Measurements from ENCODE around the gene LRCH1. TPM values are rescaled to one million over a fixed set of nuclear protein-coding genes. Genes with fewer than 3 reads are reported as not detected.
"Not testable (repeated sequence)": the region's sequence is repeated elsewhere in the genome, so short reads cannot be mapped to it uniquely, and the experiment has no call there.

LRCH1 gene
- total RNA-seq, 1 donor from 2014 or later = 19.3 TPM

DNA sequence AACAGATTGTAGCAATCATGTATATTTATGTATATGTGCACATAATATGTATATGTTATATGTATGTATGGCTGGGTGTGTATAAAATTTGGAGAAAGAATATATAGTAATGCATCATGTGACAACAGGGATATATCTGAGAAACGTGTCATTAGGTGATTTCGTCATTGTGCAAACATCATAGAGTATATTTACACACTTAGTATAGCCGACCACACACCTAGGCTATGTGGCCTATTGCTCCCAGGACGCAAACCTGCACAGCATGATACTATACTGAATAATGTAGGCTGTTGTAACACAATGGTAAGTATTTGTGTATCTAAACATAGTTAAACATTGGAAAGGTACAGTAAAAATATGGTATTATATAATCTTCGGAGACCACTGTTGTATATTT is 200.2 kb downstream of the LRCH1 start:
- intact Hi-C loops (cut with DNase I) = no loop called here
- no peak for DNase-seq (ENCODE audit: low spot score)

DNA sequence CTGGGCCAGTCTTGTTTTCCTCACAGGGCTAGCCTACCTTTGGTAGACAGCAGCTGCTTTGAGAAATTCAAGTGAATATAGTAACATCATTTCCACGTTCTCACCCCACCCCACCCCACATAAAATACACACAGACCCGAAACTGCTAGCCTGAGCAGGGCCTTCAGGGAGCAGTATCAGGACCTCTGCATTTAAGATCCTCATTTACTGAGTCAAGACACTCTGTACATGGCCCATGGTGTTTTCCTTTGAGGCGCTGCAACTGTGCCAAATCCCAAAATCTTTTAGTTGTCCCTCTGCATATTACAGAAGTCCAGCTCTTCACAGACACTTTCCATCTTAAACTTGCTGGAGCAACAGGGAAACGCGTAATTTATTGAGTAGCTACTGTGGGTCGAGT is 200.9 kb downstream of the LRCH1 start:
- no peak for DNase-seq (ENCODE audit: low spot score)
- intact Hi-C loops (cut with DNase I) = no loop called here

DNA sequence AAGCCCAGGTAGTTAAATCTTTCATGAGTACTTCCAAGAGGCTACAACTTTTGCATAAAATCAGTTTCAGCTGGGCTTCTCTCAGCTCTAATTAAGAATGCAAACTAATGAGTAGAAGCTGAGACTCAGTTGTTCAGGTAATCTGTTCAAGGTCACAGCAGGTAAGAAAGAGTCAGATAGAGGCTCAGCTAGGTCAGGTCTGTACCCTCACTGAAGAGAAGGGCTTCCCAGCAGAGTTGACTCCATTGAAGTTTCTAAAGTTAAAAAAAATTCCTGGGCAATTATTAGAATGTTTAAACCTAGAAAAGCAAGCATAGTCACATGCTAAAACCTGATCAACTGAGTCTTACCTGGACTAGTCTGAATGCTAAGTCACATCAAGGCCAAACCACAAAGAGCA is 201.8 kb downstream of the LRCH1 start:
- DNase-seq (ENCODE audit: low spot score) = no peak
- intact Hi-C loops (cut with DNase I) = no loop called here

GRCh38 chr13:46755508-46755907 is 202.5 kb downstream of the LRCH1 start:
- DNase-seq (ENCODE audit: low spot score); intact Hi-C loops (cut with DNase I): not testable (repeated sequence)

GRCh38 chr13:46756977-46757376 is 204.0 kb downstream of the LRCH1 start:
- DNase-seq (ENCODE audit: low spot score) = no peak
- intact Hi-C loops (cut with DNase I) = no loop called here

- intact Hi-C loops (cut with DNase I) = no loop called here
- no peak for DNase-seq (ENCODE audit: low spot score)
These were observed 204.7 kb downstream of the LRCH1 start for GRCh38 chr13:46757640-46758039.

DNA sequence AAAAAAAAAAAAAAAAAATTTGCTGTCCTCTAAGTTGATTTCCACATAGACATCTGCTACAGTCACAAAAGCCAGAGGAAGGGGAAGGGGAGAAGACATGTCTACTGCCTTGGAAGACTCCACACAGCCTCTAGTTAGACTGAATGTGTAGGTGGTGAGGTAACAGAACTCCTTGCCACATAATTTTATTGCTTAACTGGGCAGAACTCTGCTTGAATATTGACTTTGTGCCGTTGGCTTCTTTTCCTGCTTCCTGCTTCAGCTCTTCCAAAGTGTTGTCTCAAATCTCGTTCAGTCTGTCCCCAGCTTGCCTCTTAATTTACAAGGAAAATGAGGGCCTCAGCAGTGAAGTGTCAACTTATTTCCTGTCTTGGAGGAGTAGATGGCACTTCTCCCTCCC is 206.9 kb downstream of the LRCH1 start:
- intact Hi-C loops (cut with DNase I) = no loop called here

GRCh38 chr13:46761174-46761573 is 208.2 kb downstream of the LRCH1 start:
- intact Hi-C loops (cut with DNase I) = no loop called here
- DNase-seq (ENCODE audit: low spot score) = no peak

More for the DNA sequence above, 206.9 kb downstream of the LRCH1 start:
- DNase-seq (ENCODE audit: low spot score) = no peak

DNA sequence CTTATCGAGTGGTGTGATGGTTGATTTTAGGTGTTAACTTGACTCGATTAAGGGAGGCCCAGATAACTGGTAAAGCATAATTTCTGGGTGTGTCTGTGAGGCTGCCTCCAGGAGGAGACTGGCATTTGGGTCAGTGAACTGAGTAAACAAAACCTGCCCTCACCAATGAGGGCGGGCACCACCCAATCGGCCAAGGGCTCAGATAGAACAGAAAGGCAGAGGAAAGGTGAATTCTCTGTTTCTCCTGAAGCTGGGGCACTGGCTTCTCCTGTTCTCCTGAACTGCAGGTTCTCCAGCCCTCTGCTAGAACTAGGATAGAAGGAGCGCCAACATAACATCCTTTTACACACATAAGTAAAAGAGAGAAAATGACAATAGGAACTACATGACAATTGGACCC is 208.9 kb downstream of the LRCH1 start:
- intact Hi-C loops (cut with DNase I) = no loop called here
- DNase-seq (ENCODE audit: low spot score) = no peak

DNA sequence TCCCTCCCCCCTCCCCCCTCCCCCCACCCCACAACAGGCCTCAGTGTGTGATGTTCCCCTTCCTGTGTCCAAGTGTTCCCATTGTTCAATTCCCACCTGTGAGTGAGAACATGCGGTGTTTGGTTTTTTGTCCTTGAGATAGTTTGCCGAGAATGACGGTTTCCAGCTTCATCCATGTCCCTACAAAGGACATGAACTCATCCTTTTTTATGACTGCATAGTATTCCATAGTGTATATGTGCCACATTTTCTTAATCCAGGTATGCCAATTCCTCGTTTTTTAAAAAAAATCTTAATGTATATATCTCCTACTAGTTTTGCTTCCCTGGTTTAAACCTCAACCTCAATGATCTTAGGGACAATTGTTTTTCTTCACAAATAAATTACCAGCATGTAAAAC is 217.0 kb downstream of the LRCH1 start:
- intact Hi-C loops (cut with DNase I) = not testable (repeated sequence)

GRCh38 chr13:46771693-46772092 is 218.7 kb downstream of the LRCH1 start:
- no peak for DNase-seq (ENCODE audit: low spot score)
- intact Hi-C loops (cut with DNase I) = no loop called here

More for the DNA sequence above, 217.0 kb downstream of the LRCH1 start:
- not testable (repeated sequence) for DNase-seq (ENCODE audit: low spot score)

- no peak for DNase-seq (ENCODE audit: low spot score)
- intact Hi-C loops (cut with DNase I) = no loop called here
These were observed 220.6 kb downstream of the LRCH1 start for GRCh38 chr13:46773541-46773940.

- intact Hi-C loops (cut with DNase I) = no loop called here
- DNase-seq (ENCODE audit: low spot score) = no peak
These were observed 222.6 kb downstream of the LRCH1 start for GRCh38 chr13:46775385-46776107.

GRCh38 chr13:46778095-46778494 is 225.1 kb downstream of the LRCH1 start:
- DNase-seq (ENCODE audit: low spot score) = no peak
- intact Hi-C loops (cut with DNase I) = no loop called here

DNA sequence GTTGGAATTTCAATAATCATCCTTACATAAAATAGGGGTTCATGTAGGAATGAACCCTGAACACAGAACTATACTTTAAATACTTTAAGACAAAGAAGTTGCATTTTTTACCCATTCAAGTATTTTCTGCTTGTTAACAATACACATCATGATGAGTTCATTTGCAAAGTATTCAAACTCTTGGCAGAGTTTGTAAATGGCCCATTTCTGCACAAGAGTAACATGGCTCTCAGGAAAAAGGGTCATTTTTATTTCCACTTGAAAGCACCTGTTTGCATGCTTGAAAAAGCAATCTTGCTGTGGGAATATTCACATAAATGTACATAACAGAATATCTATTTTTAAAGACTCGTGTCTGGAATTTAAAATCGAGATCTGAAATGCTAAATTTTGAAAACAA is 225.9 kb downstream of the LRCH1 start:
- intact Hi-C loops (cut with DNase I) = no loop called here
- DNase-seq (ENCODE audit: low spot score) = no peak

DNA sequence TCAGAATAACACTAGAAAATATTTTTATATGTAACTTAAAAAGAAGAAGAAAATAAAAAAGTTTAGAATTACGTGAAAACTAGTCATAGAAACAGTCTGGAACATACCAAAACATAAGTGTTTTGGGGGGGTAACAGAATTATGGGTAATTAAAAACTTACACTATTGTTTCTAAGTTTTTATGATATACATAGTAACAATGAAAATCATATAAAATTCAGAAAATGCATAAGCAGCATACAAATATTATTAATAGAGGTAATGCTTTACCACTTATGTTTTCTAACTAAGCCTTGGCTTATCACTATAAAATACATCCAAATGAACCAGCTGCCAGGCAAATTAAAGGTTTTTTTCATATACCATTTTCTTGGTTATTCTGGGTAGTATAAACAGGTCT is 229.1 kb downstream of the LRCH1 start:
- intact Hi-C loops (cut with DNase I) = no loop called here

GRCh38 chr13:46782691-46783090 is 229.7 kb downstream of the LRCH1 start:
- intact Hi-C loops (cut with DNase I) = no loop called here
- DNase-seq (ENCODE audit: low spot score) = no peak

More for the DNA sequence above, 229.1 kb downstream of the LRCH1 start:
- DNase-seq (ENCODE audit: low spot score) = no peak

DNA sequence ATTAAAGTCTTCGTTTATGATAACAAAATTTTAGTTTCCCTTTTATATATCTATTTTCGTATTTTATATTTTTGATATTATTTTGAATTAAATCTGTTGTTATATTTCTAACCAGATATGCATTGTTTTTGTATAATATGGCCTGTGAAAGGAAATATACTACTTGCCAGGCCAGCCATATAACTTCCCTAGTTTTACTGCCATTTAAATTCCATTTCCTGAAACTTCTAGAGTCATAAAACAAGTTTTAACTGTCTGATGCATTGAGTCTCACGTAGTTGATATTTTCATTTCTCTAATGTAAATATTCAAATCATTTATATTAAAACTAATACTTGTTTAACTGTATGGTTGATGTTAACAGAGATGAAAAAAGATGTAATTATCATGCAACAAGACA is 230.5 kb downstream of the LRCH1 start:
- no peak for DNase-seq (ENCODE audit: low spot score)
- intact Hi-C loops (cut with DNase I) = no loop called here

DNA sequence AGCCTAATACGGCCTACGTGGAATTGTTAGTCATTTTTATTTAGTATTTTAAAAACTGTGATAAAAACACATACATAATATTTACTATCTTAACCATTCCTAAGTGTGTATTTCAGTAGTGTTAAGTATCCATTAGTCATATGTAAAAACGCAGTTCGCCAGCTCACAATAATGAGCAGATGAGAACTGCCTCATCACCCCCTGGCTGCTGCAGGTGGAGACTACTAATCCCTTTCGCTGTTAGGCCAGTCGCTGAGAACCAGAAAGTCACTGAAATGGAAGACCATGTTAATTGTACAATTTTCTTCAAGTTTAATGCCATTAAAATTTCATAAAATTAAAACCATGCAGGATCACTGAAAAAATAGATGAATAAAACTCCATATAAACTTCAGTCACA is 242.4 kb downstream of the LRCH1 start:
- intact Hi-C loops (cut with DNase I) = loop anchor here (5.0 kb wide), 1 partner anchor 243 kb away; the partner anchor contains the start of gene LRCH1
- no peak for DNase-seq (ENCODE audit: low spot score)

GRCh38 chr13:46796129-46796514 is 243.2 kb downstream of the LRCH1 start:
- intact Hi-C loops (cut with DNase I) = loop anchor here (5.0 kb wide), 1 partner anchor 244 kb away; the partner anchor contains the start of gene LRCH1

More at GRCh38 chr13:46796129-46796514, 243.2 kb downstream of the LRCH1 start:
- no peak for DNase-seq (ENCODE audit: low spot score)

All from cardiac septum (tissue), 1 donor.